SK-N-MC (cell line): Measurements from ENCODE around the gene UBA6.

ENCODE experiments used
- EZH2 ChIP-seq: fragments of 200-600 bp; sonication (generic); IDR thresholded peaks from one replicate; pipeline ENCODE4 v1.6.1; 2017; ENCODE audit warnings: antibody characterized with exemption
- POLR2AphosphoS5 ChIP-seq: IDR thresholded peaks from 2 replicates; pipeline ENCODE4 v1.6.1; 2012; ENCODE audit warnings: mild to moderate bottlenecking, low read depth, low read length, borderline replicate concordance

- TF ChIP-seq EZH2: no peak
- TF ChIP-seq POLR2AphosphoS5: no peak
Measured at GRCh38 chr4:67615119-67615518, 85.8 kb downstream of the UBA6 start.
